H9 (cell line): Measurements from ENCODE around the gene USP49. TPM values are rescaled to one million over a fixed set of nuclear protein-coding genes. Genes with fewer than 3 reads are reported as not detected.

Experiments used
- DNase-seq: peaks from one replicate; pipeline ENCODE4 v3.0.0-alpha.2; 2017
- H2AFZ ChIP-seq: one replicate; pipeline ENCODE4 v1.6.1; 2013; ENCODE audit warnings: mild to moderate bottlenecking, low read length, control low read depth, moderate library complexity
- H2AK5ac ChIP-seq: 2 replicates; pipeline ENCODE4 v1.6.1; 2013; ENCODE audit warnings: low read length, control low read depth, mixed read lengths; ENCODE audit not compliant: insufficient read length
- H2BK120ac ChIP-seq: one replicate; pipeline ENCODE4 v1.6.1; 2013; ENCODE audit warnings: low read depth, mild to moderate bottlenecking, low read length, control low read depth, inconsistent platforms; ENCODE audit not compliant: poor library complexity, severe bottlenecking
- H2BK12ac ChIP-seq: 2 replicates; pipeline ENCODE4 v1.6.1; 2013; ENCODE audit warnings: low read length, control low read depth, mixed read lengths, low read depth; ENCODE audit not compliant: insufficient read length
- H2BK15ac ChIP-seq: 2 replicates; pipeline ENCODE4 v1.6.1; 2013; ENCODE audit warnings: low read depth, low read length, control low read depth
- H2BK20ac ChIP-seq: one replicate; pipeline ENCODE4 v1.6.1; 2013; ENCODE audit warnings: low read depth, mild to moderate bottlenecking, low read length, control low read depth, inconsistent platforms; ENCODE audit not compliant: poor library complexity, severe bottlenecking
- H2BK5ac ChIP-seq: 2 replicates; pipeline ENCODE4 v1.6.1; 2013; ENCODE audit warnings: low read length, control low read depth, mixed read lengths; ENCODE audit not compliant: insufficient read length
- H3K14ac ChIP-seq: 2 replicates; pipeline ENCODE4 v1.6.1; 2013; ENCODE audit warnings: low read length, control low read depth; ENCODE audit not compliant: insufficient read depth
- H3K18ac ChIP-seq: 2 replicates; pipeline ENCODE4 v1.6.1; 2013; ENCODE audit warnings: low read depth, mild to moderate bottlenecking, mixed read lengths, low read length, control low read depth; ENCODE audit not compliant: insufficient read length
- H3K23ac ChIP-seq: 2 replicates; pipeline ENCODE4 v1.6.1; 2013; ENCODE audit warnings: low read length, control low read depth, mixed read lengths, low read depth; ENCODE audit not compliant: insufficient read length
- H3K23me2 ChIP-seq: 2 replicates; pipeline ENCODE4 v1.6.1; 2013; ENCODE audit warnings: low read depth, mild to moderate bottlenecking, mixed read lengths, low read length, control low read depth; ENCODE audit not compliant: insufficient read length, poor library complexity, severe bottlenecking
- H3K27ac ChIP-seq: 2 replicates; pipeline ENCODE4 v1.5.1; 2013; ENCODE audit warnings: low read length, control low read depth, mixed read lengths, low read depth; ENCODE audit not compliant: insufficient read length
- H3K27me3 ChIP-seq: 2 replicates; pipeline ENCODE4 v1.6.1; 2013; ENCODE audit warnings: low read length, control low read depth, inconsistent platforms; ENCODE audit not compliant: insufficient read depth
- H3K4ac ChIP-seq: 2 replicates; pipeline ENCODE4 v1.6.1; 2013; ENCODE audit warnings: low read depth, mild to moderate bottlenecking, control low read depth, inconsistent platforms, low read length, moderate library complexity
- H3K4me1 ChIP-seq: 2 replicates; pipeline ENCODE4 v1.6.1; 2013; ENCODE audit warnings: low read length, control low read depth, inconsistent platforms; ENCODE audit not compliant: insufficient read depth
- H3K4me2 ChIP-seq: 2 replicates; pipeline ENCODE4 v1.6.1; 2013; ENCODE audit warnings: low read length, control low read depth, mixed read lengths; ENCODE audit not compliant: insufficient read length, insufficient read depth
- H3K56ac ChIP-seq: 2 replicates; pipeline ENCODE4 v1.6.1; 2013; ENCODE audit warnings: low read depth, mild to moderate bottlenecking, mixed read lengths, low read length, control low read depth; ENCODE audit not compliant: insufficient read length
- H3K79me1 ChIP-seq: 2 replicates; pipeline ENCODE4 v1.6.1; 2013; ENCODE audit warnings: low read depth, mild to moderate bottlenecking, moderate library complexity, low read length, control low read depth, inconsistent platforms; ENCODE audit not compliant: insufficient read depth, poor library complexity, severe bottlenecking
- H3K79me2 ChIP-seq: 2 replicates; pipeline ENCODE4 v1.6.1; 2013; ENCODE audit warnings: low read length, control low read depth, inconsistent platforms; ENCODE audit not compliant: insufficient read depth
- H3K9ac ChIP-seq: 2 replicates; pipeline ENCODE4 v1.6.1; 2013; ENCODE audit warnings: low read length, control low read depth, mixed read lengths; ENCODE audit not compliant: insufficient read length; ENCODE audit errors: extremely low read depth
- H3K9me3 ChIP-seq: one replicate; pipeline ENCODE4 v1.6.1; 2013; ENCODE audit warnings: low read depth, low read length, inconsistent platforms; ENCODE audit not compliant: control insufficient read depth
- H3T11ph ChIP-seq: one replicate; pipeline ENCODE4 v1.6.1; 2013; ENCODE audit warnings: mild to moderate bottlenecking, low read length, control low read depth, inconsistent platforms
- H4K20me1 ChIP-seq: one replicate; pipeline ENCODE4 v1.6.1; 2013; ENCODE audit not compliant: control insufficient read depth, insufficient read length, insufficient read depth
- H4K5ac ChIP-seq: 2 replicates; pipeline ENCODE4 v1.6.1; 2013; ENCODE audit warnings: low read depth, mild to moderate bottlenecking, mixed read lengths, low read length, control low read depth; ENCODE audit not compliant: insufficient read length
- H4K8ac ChIP-seq: replicated peaks from 2 replicates; pipeline ENCODE4 v1.6.1; 2013; ENCODE audit warnings: low read length, control low read depth, mixed read lengths, low read depth; ENCODE audit not compliant: insufficient read length
- H4K91ac ChIP-seq: 2 replicates; pipeline ENCODE4 v1.6.1; 2013; ENCODE audit warnings: low read depth, mild to moderate bottlenecking, moderate library complexity, mixed read lengths, low read length, control low read depth; ENCODE audit not compliant: insufficient read length
- H3K27ac Mint-ChIP-seq, 3 experiments: 2 replicates in 2 of 3; 3 replicates in 1 of 3; pipeline ENCODE4 v1.8.0; 2020 to 2021; ENCODE audit warnings: mixed read lengths in 3 of 3, mild to moderate bottlenecking in 1 of 3, moderate library complexity in 1 of 3
- H3K27me3 Mint-ChIP-seq: 2 replicates; pipeline ENCODE4 v1.8.0; 2021; ENCODE audit warnings: low read depth, mild to moderate bottlenecking, moderate library complexity, mixed read lengths
- H3K36me3 Mint-ChIP-seq, 3 experiments: 2 replicates in 2 of 3; 3 replicates in 1 of 3; pipeline ENCODE4 v1.8.0; 2020 to 2021; ENCODE audit warnings: low read depth in 3 of 3, mixed read lengths in 3 of 3; ENCODE audit not compliant: insufficient read depth in 1 of 3
- H3K4me1 Mint-ChIP-seq, 2 experiments: 2 replicates each; pipeline ENCODE4 v1.8.0; 2020; ENCODE audit warnings: mixed read lengths in 2 of 2
- H3K4me3 Mint-ChIP-seq, 2 experiments: 2 replicates in 1 of 2; 3 replicates in 1 of 2; pipeline ENCODE4 v1.8.0; 2020 to 2021; ENCODE audit warnings: mild to moderate bottlenecking in 2 of 2, mixed read lengths in 2 of 2, moderate library complexity in 1 of 2
- H3K9me3 Mint-ChIP-seq, 2 experiments: 2 replicates in 1 of 2; 3 replicates in 1 of 2; pipeline ENCODE4 v1.8.0; 2020; ENCODE audit warnings: mild to moderate bottlenecking in 2 of 2, mixed read lengths in 2 of 2, moderate library complexity in 1 of 2
- WGBS: extraction: QIAGEN DNeasy Blood & Tissue Kit; methylation state at CpG from one replicate; pipeline ENCODE4 v1.1.7; 2013; ENCODE audit warnings: missing lambda C conversion rate, low lambda C conversion rate, mixed read lengths; ENCODE audit not compliant: insufficient read length; ENCODE audit errors: extremely low coverage; 5-methylcytosine and 5-hydroxymethylcytosine counted together
- total RNA-seq: library from RNA; stranded (reverse); gene quantifications from 2 replicates; pipeline ENCODE4 v1.2.1, GENCODE V29; 2021
- TF ChIP-seq, protein P1 (sequence below): fragments of 200-600 bp; sonication (generic); conservative IDR thresholded peaks from 3 replicates; pipeline ENCODE4 v1.8.0; 2021; ENCODE audit warnings: antibody characterized with exemption, mild to moderate bottlenecking

The USP49 gene
- total RNA-seq, 1 experiment from 2014 or later: 19.0 TPM

DNA sequence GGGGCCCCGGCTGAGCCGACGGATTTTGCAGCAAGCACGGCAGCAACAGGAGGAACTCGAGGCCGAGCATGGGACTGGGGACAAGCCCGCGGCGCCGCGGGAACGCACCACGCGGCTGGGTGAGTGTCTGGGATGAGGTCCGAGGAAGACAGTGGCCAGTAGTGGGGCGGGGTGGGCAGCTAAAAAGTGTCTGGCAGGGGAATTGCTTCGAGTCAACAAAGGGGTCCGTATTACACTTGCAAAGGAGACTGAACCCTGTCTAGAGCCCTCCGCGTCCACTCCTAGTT is 26.5 kb upstream of the USP49 start:
- Histone ChIP-seq H3K56ac (no peak overlapping the region), H3K4ac (peak overlapping the region; percentile 39; the same call in 1 of the 2 replicates), H3K9ac (peak overlapping the region; percentile 97), H3K23ac (no peak overlapping the region), H2BK20ac (no peak overlapping the region), H4K20me1 (no peaks in the 10 kb centered on the region), H3K4me2 (peak overlapping the region; percentile 90), H3K27me3 (no peaks in the 10 kb centered on the region), H3K27ac (no peak overlapping the region), H2BK120ac (peak overlapping the region; percentile 91), H3K79me1 (peaks cover 9% of the 10 kb centered on the region), H4K91ac (peak overlapping the region; percentile 4), H2AK5ac (no peak overlapping the region), H3K4me1 (no peaks in the 10 kb centered on the region), H3K9me3 (no peaks in the 10 kb centered on the region), H2BK12ac (no peak overlapping the region), H3K23me2 (peaks cover 11% of the 10 kb centered on the region), H3K18ac (peak overlapping the region; percentile 92), H2BK15ac (no peak overlapping the region), H3K79me2 (peaks cover 38% of the 10 kb centered on the region; the same call in 1 of the 2 replicates), H3K14ac (peak overlapping the region; percentile 96), H4K8ac (no peak overlapping the region), H4K5ac (no peak overlapping the region), H2AFZ (no peak overlapping the region), H2BK5ac (no peak overlapping the region), H3T11ph (no peak overlapping the region)
- no peaks in the 10 kb centered on the region; a peak in 1 of 5 replicates for H3K9me3 Mint-ChIP-seq
- no CpG with 5 or more reads among the region's 20 CpGs for WGBS
- DNase-seq: no peak
- H3K27me3 Mint-ChIP-seq: no peaks in the 10 kb centered on the region
- H3K27ac Mint-ChIP-seq: peak overlapping the region; percentile 100; a peak in 6 of 7 replicates
- TF ChIP-seq, protein P1, sequence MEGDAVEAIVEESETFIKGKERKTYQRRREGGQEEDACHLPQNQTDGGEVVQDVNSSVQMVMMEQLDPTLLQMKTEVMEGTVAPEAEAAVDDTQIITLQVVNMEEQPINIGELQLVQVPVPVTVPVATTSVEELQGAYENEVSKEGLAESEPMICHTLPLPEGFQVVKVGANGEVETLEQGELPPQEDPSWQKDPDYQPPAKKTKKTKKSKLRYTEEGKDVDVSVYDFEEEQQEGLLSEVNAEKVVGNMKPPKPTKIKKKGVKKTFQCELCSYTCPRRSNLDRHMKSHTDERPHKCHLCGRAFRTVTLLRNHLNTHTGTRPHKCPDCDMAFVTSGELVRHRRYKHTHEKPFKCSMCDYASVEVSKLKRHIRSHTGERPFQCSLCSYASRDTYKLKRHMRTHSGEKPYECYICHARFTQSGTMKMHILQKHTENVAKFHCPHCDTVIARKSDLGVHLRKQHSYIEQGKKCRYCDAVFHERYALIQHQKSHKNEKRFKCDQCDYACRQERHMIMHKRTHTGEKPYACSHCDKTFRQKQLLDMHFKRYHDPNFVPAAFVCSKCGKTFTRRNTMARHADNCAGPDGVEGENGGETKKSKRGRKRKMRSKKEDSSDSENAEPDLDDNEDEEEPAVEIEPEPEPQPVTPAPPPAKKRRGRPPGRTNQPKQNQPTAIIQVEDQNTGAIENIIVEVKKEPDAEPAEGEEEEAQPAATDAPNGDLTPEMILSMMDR: no peak
- peaks cover 21 to 41% (median 32%) of the 10 kb centered on the region in 3 experiments; a peak in 6 of 7 replicates for H3K36me3 Mint-ChIP-seq
- peaks cover 21 to 31% of the 10 kb centered on the region in 2 experiments for H3K4me1 Mint-ChIP-seq
- H3K4me3 Mint-ChIP-seq: peak overlapping the region; percentile 97 to 100
